OCI-LY1 (cell line): ENCODE measurements around the gene TDRD10.

Source experiments
- CTCF ChIP-seq: fragments of 200-600 bp; sonication (generic), shearing (Covaris generic); IDR thresholded peaks from 2 replicates; pipeline ENCODE4 v1.5.1; 2017; ENCODE audit warnings: mild to moderate bottlenecking, antibody characterized with exemption, low read length, moderate library complexity, mixed read lengths
- EZH2 ChIP-seq: fragments of 200-600 bp; sonication (generic), shearing (Covaris generic); IDR thresholded peaks from 2 replicates; pipeline ENCODE4 v1.8.0; 2017; ENCODE audit warnings: borderline replicate concordance, mixed run types, mild to moderate bottlenecking, antibody characterized with exemption, low read length, moderate library complexity, mixed read lengths

- no peak for TF ChIP-seq CTCF
- no peak for TF ChIP-seq EZH2
These were observed 24.0 kb upstream of the TDRD10 start for GRCh38 chr1:154478013-154478412.
